Measurements from ENCODE around the gene PORCN. TPM values are rescaled to one million over a fixed set of nuclear protein-coding genes. Genes with fewer than 3 reads are reported as not detected.
"Not testable (repeated sequence)": the region's sequence is repeated elsewhere in the genome, so short reads cannot be mapped to it uniquely, and the experiment has no call there.

PORCN gene
- total and polyA plus RNA-seq, 8 donors, result 2.9 to 8.5 (median 3.8) TPM

DNA sequence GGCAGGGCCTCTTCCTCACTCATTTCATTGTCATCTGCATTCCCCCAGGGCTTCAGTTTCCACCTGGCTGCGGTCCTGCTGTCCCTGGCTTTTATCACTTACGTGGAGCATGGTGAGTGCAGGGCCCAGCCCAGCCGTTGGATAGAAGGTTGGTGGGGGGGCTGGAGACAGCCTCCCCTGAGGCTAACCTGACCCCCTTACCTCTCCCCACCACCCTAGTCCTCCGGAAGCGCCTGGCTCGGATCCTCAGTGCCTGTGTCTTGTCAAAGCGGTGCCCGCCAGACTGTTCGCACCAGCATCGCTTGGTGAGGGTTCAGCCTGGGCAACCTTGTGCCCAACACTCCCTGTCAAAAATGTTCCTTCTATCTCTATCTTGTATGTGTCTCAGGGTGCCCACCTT, 7.0 kb downstream of the PORCN start:
- Histone ChIP-seq H3K4me3 (no peak overlapping the region), H3K36me3 (no peaks in the 10 kb centered on the region), H3K9me3 (no peaks in the 10 kb centered on the region), H3K27ac (no peak overlapping the region), H3K27me3 (no peaks in the 10 kb centered on the region), H3K4me1 (no peaks in the 10 kb centered on the region)
- DNase-seq (no peak), FAIRE-seq (no peak), ATAC-seq (no peak)
- intact Hi-C loops (cut with DNase I), result no loop called here
- WGBS, 2 donors, result 85 to 96% methylated on average over 9 to 10 of the region's 10 CpGs
- TF ChIP-seq, protein P1, sequence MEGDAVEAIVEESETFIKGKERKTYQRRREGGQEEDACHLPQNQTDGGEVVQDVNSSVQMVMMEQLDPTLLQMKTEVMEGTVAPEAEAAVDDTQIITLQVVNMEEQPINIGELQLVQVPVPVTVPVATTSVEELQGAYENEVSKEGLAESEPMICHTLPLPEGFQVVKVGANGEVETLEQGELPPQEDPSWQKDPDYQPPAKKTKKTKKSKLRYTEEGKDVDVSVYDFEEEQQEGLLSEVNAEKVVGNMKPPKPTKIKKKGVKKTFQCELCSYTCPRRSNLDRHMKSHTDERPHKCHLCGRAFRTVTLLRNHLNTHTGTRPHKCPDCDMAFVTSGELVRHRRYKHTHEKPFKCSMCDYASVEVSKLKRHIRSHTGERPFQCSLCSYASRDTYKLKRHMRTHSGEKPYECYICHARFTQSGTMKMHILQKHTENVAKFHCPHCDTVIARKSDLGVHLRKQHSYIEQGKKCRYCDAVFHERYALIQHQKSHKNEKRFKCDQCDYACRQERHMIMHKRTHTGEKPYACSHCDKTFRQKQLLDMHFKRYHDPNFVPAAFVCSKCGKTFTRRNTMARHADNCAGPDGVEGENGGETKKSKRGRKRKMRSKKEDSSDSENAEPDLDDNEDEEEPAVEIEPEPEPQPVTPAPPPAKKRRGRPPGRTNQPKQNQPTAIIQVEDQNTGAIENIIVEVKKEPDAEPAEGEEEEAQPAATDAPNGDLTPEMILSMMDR (IDR thresholded peaks at IDR 0.05), result no peak

DNA sequence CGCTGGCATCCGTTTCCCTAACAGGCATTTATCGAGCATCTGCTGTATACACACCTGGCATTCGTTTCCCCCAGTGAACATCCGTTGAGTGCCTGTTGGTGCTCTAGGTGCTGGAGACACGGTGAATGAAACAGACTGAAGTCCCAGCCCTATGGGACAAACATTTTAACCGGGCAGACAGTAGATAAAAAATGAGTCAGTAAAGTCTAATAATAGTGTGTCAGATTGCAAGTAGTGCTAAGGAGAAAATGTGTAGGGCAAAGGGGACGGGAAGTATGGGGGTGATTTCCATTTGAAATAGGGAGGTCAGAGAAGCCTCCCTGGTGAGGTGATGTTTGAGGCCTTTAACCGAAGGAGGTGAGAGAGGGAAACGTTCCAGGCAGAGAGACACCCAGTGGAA, 7.5 kb downstream of the PORCN start:
- Histone ChIP-seq H3K4me3 (no peak overlapping the region), H3K4me1 (no peaks in the 10 kb centered on the region), H3K36me3 (no peaks in the 10 kb centered on the region), H3K9me3 (no peaks in the 10 kb centered on the region), H3K27me3 (no peaks in the 10 kb centered on the region), H3K27ac (no peak overlapping the region)
- ATAC-seq (no peak), DNase-seq (no peak), FAIRE-seq (no peak)
- WGBS, 2 donors, result 74 to 82% methylated on average over 10 of the region's 10 CpGs
- intact Hi-C loops (cut with DNase I), result no loop called here
- TF ChIP-seq, protein P1 (IDR thresholded peaks at IDR 0.05), result no peak

GRCh38 chrX:48516987-48517386, 8.2 kb downstream of the PORCN start:
- no peak for DNase-seq

DNA sequence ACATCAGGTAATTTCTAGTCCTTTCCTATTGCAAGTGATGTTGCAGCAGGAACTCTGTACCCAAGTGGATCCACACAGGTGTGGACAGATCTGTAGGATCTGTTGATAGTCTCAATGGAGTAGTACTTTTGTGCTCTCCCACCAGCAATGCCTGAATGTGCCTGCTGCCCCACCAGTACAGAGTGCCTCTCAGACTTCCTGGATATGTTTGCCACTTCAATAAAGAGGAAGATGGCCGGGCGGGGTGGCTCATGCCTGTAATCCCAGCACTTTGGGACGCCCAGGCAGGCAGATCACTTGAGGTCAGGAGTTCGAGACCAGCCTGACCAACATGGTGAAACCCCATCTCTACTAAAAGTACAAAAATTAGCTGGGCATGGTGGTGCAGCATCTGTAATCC, 10.7 kb downstream of the PORCN start:
- WGBS, 2 donors, result 76 to 84% methylated on average over 4 of the region's 4 CpGs
- intact Hi-C loops (cut with DNase I); DNase-seq; FAIRE-seq; H3K27ac ChIP-seq; H3K9me3 ChIP-seq; ATAC-seq; H3K36me3 ChIP-seq; H3K27me3 ChIP-seq; H3K4me3 ChIP-seq; H3K4me1 ChIP-seq: not testable (repeated sequence)

More at GRCh38 chrX:48516987-48517386, 8.2 kb downstream of the PORCN start:
- Histone ChIP-seq H3K36me3 (no peaks in the 10 kb centered on the region), H3K9me3 (no peaks in the 10 kb centered on the region), H3K4me1 (no peaks in the 10 kb centered on the region), H3K4me3 (no peak overlapping the region), H3K27ac (no peak overlapping the region), H3K27me3 (no peaks in the 10 kb centered on the region)
- TF ChIP-seq, protein P1 (IDR thresholded peaks at IDR 0.05), result no peak
- no peak for ATAC-seq
- intact Hi-C loops (cut with DNase I), result no loop called here
- WGBS, 2 donors, result 61 to 74% methylated on average over 3 to 5 of the region's 5 CpGs
- FAIRE-seq, result no peak

- 80 to 86% methylated on average over 2 of the region's 2 CpGs for WGBS, 2 donors
- Histone ChIP-seq H3K27me3 (peaks cover 0 to 3% (median 0%) of the 10 kb centered on the region in 4 donors), H3K4me1 (no peaks in the 10 kb centered on the region), H3K36me3 (no peaks in the 10 kb centered on the region), H3K9me3 (no peaks in the 10 kb centered on the region), H3K4me3 (no peak overlapping the region), H3K27ac (no peak overlapping the region)
- no peak for ATAC-seq
- intact Hi-C loops (cut with DNase I), result no loop called here
- no peak for DNase-seq
- TF ChIP-seq, protein P1 (IDR thresholded peaks at IDR 0.05), result no peak
- FAIRE-seq, result no peak
Observed at GRCh38 chrX:48520455-48520854, 11.7 kb downstream of the PORCN start.
